Measurements from ENCODE around the gene DNAH8. TPM values are rescaled to one million over a fixed set of nuclear protein-coding genes. Genes with fewer than 3 reads are reported as not detected.
A peak's percentile ranks its signal among the peaks of the same experiment; 100 is the strongest.

DNAH8 gene
- total RNA-seq, 1 experiment from 2014 or later = not detected

DNA sequence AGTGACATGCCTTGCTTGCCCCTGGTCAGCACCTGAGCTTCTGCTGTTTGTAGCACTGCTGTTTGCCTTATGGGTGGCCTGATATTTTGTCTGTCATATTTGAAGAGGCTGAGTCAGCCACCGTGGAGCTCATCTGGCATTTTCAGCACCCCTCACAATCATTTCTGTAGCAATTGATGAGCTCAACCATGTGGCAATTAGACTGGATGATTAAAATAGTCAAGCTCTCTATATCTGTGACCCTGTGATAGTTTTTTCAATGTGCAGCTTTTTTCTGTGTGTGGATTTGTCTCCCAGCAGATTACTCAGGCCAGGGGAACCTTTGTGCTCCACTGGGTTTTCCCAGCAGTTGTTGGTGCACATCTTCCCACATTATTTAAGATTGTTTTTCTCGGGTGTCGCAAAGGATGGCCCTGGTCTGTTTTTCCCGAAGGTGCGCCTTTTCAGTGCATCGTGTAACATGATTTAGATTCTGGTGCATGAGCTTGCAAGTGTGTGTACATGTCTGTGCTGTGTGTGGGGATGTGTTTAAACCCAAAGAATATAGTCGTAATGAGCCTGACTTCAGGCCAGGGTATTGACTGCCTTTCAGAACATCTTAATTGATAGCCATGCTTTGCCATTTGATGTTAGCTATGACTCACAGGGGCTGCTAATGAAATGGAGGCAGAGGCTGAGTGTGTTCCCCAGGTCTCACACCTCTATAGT, 301.9 kb downstream of the DNAH8 start:
- no peak for DNase-seq (ENCODE audit: low read depth)

GRCh38 chr6:39017547-39017880, 302.4 kb downstream of the DNAH8 start:
- DNase-seq (ENCODE audit: low read depth) = no peak

GRCh38 chr6:39018103-39018502, 303.0 kb downstream of the DNAH8 start:
- peak; percentile 4 for DNase-seq (ENCODE audit: low read depth)

GRCh38 chr6:39020136-39020535, 305.0 kb downstream of the DNAH8 start:
- DNase-seq (ENCODE audit: low read depth) = no peak

DNA sequence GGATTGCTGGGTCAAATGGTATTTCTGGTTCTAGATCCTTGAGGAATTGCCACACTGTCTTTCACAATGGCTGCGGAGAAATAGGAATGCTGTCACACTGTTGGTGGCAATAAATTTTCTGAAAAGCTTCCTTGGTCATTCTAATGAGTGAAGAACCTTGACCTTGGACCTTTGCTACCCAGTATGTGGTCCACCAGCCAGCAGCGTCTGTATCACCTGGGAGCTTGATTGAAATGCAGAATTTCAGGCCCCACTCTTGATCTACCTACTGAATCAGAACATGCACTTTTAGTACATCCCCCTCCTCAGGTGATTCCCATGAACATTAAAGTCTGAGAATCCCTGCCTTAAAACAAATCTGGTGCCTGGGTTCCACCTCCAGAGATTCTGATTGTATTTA, 305.9 kb downstream of the DNAH8 start:
- DNase-seq (ENCODE audit: low read depth) = no peak

DNA sequence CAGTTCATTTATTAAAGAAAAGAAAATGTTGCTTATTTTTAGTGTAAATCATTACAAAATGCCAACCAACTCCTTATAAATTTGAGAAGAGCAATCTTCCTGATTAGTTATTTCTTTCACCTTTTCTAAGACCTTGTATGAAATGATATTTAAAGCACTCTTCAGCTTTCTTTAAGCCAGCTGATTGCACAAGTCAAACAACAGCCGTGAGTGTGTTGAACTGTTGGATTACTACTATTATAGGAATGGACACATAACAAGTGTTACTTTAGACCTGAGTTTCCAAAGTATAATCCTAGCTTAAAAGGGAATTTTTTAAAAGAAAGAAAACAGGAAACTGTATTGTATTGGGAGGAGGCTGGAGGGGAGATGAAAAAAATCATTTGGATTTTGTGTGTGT, 306.7 kb downstream of the DNAH8 start:
- DNase-seq (ENCODE audit: low read depth) = no peak

DNA sequence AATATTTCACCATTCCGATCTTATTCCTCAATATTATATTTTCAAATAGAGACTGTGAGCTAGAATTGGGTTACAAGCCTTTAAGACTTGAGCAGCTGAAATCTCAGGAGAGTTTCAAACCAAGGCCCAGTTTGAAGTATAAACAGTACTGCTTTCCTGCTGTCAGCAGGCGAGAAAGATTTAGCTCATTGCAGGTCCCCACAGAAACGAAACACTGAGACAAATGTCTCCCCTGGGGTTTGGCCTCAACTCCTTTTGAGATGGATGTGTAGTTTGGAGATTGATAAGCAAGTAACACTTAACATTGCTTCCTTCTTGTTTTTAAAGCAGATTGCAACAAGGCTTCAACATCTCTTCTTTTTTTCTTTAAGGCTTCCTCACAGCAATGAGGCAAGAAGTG, 311.1 kb downstream of the DNAH8 start:
- DNase-seq (ENCODE audit: low read depth) = no peak

- peak; percentile 22 for DNase-seq (ENCODE audit: low read depth)
These were observed 314.3 kb downstream of the DNAH8 start for GRCh38 chr6:39029156-39030011.

DNA sequence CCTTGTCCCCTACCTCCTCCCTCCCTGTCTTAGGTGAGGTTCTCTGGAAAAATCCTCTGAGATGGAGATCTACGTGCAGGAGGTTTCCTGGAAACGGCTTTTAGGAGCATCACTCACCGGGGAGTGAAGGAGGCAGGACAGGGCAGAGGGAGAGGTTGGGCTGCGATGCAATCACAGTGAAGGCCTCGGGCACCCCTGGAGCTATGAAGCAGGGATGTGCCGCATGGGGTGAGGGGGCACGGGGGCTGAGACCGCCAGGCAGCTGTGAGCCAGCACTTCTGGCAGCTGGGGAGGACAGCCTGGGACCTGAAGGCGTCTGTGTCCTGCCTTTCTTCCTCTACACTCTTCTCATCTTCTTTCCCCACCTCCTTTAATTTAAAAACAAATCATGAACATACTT, 320.6 kb downstream of the DNAH8 start:
- no peak for DNase-seq (ENCODE audit: low read depth)

GRCh38 chr6:39037082-39037508, 322.0 kb downstream of the DNAH8 start:
- DNase-seq (ENCODE audit: low read depth) = no peak

GRCh38 chr6:39037707-39038106, 322.6 kb downstream of the DNAH8 start:
- no peak for DNase-seq (ENCODE audit: low read depth)

- DNase-seq (ENCODE audit: low read depth) = no peak
These were observed 325.1 kb downstream of the DNAH8 start for GRCh38 chr6:39040080-39040673.

DNA sequence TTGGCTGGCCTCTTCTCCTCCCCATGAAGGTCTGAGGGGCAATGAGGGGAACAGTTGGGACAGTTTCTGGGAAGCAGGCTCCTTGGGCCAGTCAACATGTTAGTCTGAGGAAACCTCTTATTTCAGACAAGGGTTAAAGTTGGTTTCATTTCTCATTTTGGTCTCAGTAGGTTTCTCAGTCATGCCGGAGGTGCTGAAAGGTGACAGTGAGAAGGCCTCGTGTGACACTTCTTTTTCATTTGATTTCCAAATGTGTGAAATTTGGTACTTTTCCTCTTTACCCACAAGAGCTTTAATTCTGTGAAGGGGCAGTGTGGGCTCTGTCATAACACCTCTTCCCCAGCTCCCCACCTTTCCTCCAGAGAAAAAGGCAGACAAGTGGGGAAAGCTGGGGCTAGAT, 326.0 kb downstream of the DNAH8 start:
- DNase-seq (ENCODE audit: low read depth) = no peak

GRCh38 chr6:39043776-39044175, 328.7 kb downstream of the DNAH8 start:
- DNase-seq (ENCODE audit: low read depth) = no peak

DNA sequence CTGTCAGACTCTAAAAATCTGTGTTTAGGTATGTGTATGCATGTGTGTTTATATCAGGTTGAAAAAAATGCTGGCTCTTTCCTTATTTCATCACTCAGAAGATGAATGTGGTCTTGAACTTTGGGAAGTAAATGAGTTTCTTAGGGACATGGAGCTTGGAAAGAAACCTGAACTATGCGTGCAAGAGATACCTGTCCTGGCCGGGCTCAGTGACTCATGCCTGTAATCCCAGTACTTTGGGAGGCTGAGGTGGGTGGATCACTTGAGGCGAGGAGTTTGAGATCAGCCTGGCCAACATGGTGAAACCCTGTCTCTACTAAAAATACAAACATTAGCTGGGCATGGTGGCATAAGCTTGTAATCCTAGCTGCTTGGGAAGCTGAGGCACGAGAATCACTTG, 329.1 kb downstream of the DNAH8 start:
- DNase-seq (ENCODE audit: low read depth) = no peak

GRCh38 chr6:39047434-39048327, 332.6 kb downstream of the DNAH8 start:
- DNase-seq (ENCODE audit: low read depth) = no peak

GRCh38 chr6:39048481-39049399, 333.6 kb downstream of the DNAH8 start, which contains the start of gene GLP1R:
GLP1R (plus strand) TSS chr6:39048781; CDS start chr6:39048841, 60 bp downstream.
- DNase-seq (ENCODE audit: low read depth) = no peak

DNA sequence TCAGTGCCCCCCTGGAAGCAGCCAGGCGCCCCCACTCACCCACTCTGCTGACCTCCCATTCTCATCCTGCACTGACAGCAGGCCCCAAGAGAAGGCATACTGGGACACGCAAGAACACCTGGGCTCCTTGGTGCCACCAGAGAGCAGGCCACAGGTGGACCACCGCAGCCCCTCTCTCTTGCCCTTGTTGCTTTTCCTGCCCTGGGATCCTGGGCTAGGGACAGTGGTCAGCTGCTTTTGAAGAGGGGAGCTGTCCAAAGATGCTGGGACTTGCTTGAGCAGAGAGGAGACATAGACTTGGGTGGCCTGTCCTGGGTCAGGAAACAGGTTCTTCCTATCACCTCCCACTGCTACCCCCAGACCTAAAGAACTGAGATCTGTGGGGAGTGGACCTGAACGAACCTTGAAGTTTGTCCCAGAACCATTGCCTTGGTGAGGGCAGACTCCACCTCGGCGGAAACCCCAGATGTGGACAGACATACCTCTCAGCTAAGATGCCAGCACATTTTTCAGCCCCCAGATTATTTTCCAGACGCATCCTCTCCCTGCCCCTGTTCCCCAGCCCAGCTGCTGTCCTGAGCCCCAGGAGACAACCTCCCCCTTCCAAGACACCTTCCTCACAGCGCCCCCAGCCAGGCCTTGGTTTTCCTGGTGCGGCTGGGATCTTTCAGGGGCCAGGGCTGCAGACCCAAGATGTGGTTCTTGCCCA, 334.6 kb downstream of the DNAH8 start:
- no peak for DNase-seq (ENCODE audit: low read depth)

GRCh38 chr6:39050453-39051112, 335.5 kb downstream of the DNAH8 start:
- DNase-seq (ENCODE audit: low read depth) = no peak

Data from M059J (cell line).